Gastrocnemius medialis (tissue), 4 donors: ENCODE data around the gene ZNF366.

Experiments
- POLR2A ChIP-seq, 2 donors: fragments of 450-650 bp; IDR thresholded peaks; one replicate each; pipeline ENCODE4 v1.6.1; 2017; ENCODE audit warnings: antibody characterized with exemption in 2 of 2, mild to moderate bottlenecking in 2 of 2, moderate library complexity in 2 of 2
- TF ChIP-seq, protein P1 (sequence below), 5 experiments: fragments of 450-650 bp in 3 of 5; fragments of 200-600 bp in 2 of 5; sonication (generic) in 2 of 5; IDR thresholded peaks in 4 of 5; conservative IDR thresholded peaks in 1 of 5; 1 replicate in 4 of 5; 2 replicates in 1 of 5; pipeline ENCODE4 v1.5.1; 2016 to 2019; ENCODE audit warnings: antibody characterized with exemption in 5 of 5, mild to moderate bottlenecking in 3 of 5, moderate library complexity in 3 of 5

GRCh38 chr5:72531496-72532190 is 24.4 kb upstream of the ZNF366 start:
- TF ChIP-seq, protein P1, sequence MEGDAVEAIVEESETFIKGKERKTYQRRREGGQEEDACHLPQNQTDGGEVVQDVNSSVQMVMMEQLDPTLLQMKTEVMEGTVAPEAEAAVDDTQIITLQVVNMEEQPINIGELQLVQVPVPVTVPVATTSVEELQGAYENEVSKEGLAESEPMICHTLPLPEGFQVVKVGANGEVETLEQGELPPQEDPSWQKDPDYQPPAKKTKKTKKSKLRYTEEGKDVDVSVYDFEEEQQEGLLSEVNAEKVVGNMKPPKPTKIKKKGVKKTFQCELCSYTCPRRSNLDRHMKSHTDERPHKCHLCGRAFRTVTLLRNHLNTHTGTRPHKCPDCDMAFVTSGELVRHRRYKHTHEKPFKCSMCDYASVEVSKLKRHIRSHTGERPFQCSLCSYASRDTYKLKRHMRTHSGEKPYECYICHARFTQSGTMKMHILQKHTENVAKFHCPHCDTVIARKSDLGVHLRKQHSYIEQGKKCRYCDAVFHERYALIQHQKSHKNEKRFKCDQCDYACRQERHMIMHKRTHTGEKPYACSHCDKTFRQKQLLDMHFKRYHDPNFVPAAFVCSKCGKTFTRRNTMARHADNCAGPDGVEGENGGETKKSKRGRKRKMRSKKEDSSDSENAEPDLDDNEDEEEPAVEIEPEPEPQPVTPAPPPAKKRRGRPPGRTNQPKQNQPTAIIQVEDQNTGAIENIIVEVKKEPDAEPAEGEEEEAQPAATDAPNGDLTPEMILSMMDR (IDR thresholded peaks at IDR 0.05 in 4 of 5, conservative IDR thresholded peaks at IDR 0.05 in 1 of 5) = no peak
- no peak for TF ChIP-seq POLR2A (IDR thresholded peaks at IDR 0.05)
